Measurements from ENCODE around the gene KRT35. TPM values are rescaled to one million over a fixed set of nuclear protein-coding genes. Genes with fewer than 3 reads are reported as not detected.
A peak's percentile ranks its signal among the peaks of the same experiment; 100 is the strongest.

Gene KRT35
- total RNA-seq, 1 donor from 2014 or later, result not detected

DNA sequence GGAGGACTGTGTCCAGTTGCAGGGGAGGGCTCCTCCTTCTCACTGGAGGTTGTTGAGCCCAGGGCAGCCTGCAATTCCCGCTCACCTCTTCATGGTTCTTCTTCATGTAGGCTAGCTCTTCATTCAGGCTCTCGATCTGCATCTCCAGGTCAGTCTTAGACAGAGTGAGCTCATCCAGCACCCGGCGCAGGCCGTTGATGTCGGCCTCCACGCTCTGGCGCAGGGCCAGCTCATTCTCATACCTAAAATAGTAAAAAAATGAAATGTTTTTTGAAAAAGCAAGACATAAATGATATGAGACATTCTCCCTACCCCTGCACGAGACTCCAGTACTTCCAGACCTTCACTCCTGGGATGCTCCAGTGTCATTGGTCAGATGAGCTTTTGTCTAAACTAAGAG, 22.3 kb upstream of the KRT35 start:
- no peak overlapping the region for H3K4me2 ChIP-seq (ENCODE audit: low read length)
- H3K9me3 Mint-ChIP-seq (ENCODE audit: unreplicated experiment), result peaks cover 3% of the 10 kb centered on the region
- peaks cover 6% of the 10 kb centered on the region for H3K4me1 Mint-ChIP-seq (ENCODE audit: low read depth, unreplicated experiment)
- H3K4me1 ChIP-seq (ENCODE audit: insufficient read depth, low read length), result peaks cover 11% of the 10 kb centered on the region
- H3K27me3 Mint-ChIP-seq (ENCODE audit: low read depth, unreplicated experiment), result peaks cover 26% of the 10 kb centered on the region
- H3K27ac ChIP-seq (ENCODE audit: low read depth, low read length), result no peak overlapping the region
- no peak overlapping the region for H3K27ac Mint-ChIP-seq (ENCODE audit: unreplicated experiment)
- H2AFZ ChIP-seq (ENCODE audit: low read depth, low read length), result no peak overlapping the region
- peaks cover 2% of the 10 kb centered on the region for H3K36me3 Mint-ChIP-seq (ENCODE audit: low read depth, unreplicated experiment)
- no peaks in the 10 kb centered on the region for H3K36me3 ChIP-seq (ENCODE audit: insufficient read depth, low read length)
- no peaks in the 10 kb centered on the region for H4K20me1 ChIP-seq (ENCODE audit: insufficient read depth, low read length)
- no peaks in the 10 kb centered on the region for H3K9me3 ChIP-seq (ENCODE audit: insufficient read depth, low read depth, low read length)
- TF ChIP-seq, protein P1, sequence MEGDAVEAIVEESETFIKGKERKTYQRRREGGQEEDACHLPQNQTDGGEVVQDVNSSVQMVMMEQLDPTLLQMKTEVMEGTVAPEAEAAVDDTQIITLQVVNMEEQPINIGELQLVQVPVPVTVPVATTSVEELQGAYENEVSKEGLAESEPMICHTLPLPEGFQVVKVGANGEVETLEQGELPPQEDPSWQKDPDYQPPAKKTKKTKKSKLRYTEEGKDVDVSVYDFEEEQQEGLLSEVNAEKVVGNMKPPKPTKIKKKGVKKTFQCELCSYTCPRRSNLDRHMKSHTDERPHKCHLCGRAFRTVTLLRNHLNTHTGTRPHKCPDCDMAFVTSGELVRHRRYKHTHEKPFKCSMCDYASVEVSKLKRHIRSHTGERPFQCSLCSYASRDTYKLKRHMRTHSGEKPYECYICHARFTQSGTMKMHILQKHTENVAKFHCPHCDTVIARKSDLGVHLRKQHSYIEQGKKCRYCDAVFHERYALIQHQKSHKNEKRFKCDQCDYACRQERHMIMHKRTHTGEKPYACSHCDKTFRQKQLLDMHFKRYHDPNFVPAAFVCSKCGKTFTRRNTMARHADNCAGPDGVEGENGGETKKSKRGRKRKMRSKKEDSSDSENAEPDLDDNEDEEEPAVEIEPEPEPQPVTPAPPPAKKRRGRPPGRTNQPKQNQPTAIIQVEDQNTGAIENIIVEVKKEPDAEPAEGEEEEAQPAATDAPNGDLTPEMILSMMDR (IDR thresholded peaks at IDR 0.05; ENCODE audit: insufficient read depth, low read depth, low read length), result no peak
- no peak for TF ChIP-seq EZH2 (IDR thresholded peaks at IDR 0.05; ENCODE audit: insufficient read depth, low read length)
- H3K9ac ChIP-seq (ENCODE audit: low read length), result no peak overlapping the region
- H3K4me3 ChIP-seq (ENCODE audit: insufficient read depth, low read depth, low read length), result no peak overlapping the region
- no peak for FAIRE-seq
- H3K4me3 Mint-ChIP-seq (ENCODE audit: unreplicated experiment), result no peak overlapping the region
- H3K27me3 ChIP-seq (ENCODE audit: insufficient read depth, low read length), result no peaks in the 10 kb centered on the region
- no peak for DNase-seq (ENCODE audit: low read depth)
- H3K79me2 ChIP-seq (ENCODE audit: insufficient read depth, low read length), result no peaks in the 10 kb centered on the region

DNA sequence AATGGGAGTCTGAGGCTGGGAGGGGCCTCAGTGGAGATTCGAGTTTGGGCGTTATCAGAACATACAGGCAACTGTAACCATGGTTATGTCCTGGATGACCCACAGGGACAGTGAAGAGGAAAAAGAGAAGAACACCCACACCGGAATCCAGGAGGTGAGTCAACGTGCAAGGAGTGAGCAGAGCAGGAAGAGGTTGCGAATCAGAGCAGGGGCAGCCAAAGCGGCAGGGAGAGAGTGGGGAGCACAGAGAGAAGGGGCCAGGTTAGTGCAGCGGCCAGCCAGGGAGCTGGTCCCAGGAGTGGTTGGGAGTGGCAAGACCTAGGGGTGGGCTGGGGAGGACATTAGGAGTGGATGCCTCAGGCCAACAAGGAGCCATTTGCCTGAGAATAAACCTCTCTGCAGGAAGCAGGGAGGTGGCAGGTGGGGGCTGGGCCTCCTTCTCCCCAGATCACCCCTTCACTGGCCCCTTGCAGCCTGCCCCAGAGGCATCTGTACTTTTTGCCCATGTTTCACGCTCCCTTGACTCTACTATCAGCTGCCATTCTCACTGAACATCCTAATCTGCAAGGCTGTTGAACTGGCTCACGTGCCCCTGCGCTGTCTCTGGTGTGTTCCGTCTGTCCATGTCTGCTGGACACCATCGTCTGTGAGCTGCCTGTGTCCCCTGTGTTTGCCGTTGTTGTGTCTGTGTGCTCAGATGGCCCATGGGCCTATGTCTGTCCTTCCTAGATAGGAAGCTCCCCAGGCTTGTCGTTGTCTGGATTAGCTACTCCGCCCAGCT, 19.4 kb upstream of the KRT35 start:
- Mint-ChIP-seq H3K27ac (ENCODE audit: unreplicated experiment) (peak overlapping the region; percentile 47), H3K4me3 (ENCODE audit: unreplicated experiment) (no peak overlapping the region)
- H3K4me1 ChIP-seq (ENCODE audit: insufficient read depth, low read length), result peaks cover 16% of the 10 kb centered on the region

More for the DNA sequence above, 19.4 kb upstream of the KRT35 start:
- peak overlapping the region; percentile 36 for H2AFZ ChIP-seq (ENCODE audit: low read depth, low read length)
- H3K27me3 ChIP-seq (ENCODE audit: insufficient read depth, low read length), result no peaks in the 10 kb centered on the region
- Mint-ChIP-seq H3K27me3 (ENCODE audit: low read depth, unreplicated experiment) (peaks cover 18% of the 10 kb centered on the region), H3K36me3 (ENCODE audit: low read depth, unreplicated experiment) (peaks cover 2% of the 10 kb centered on the region), H3K9me3 (ENCODE audit: unreplicated experiment) (peaks cover 3% of the 10 kb centered on the region), H3K4me1 (ENCODE audit: low read depth, unreplicated experiment) (peaks cover 6% of the 10 kb centered on the region)
- H3K9ac ChIP-seq (ENCODE audit: low read length), result no peak overlapping the region
- H3K79me2 ChIP-seq (ENCODE audit: insufficient read depth, low read length), result no peaks in the 10 kb centered on the region
- no peaks in the 10 kb centered on the region for H4K20me1 ChIP-seq (ENCODE audit: insufficient read depth, low read length)
- no peak overlapping the region for H3K27ac ChIP-seq (ENCODE audit: low read depth, low read length)
- H3K4me3 ChIP-seq (ENCODE audit: insufficient read depth, low read depth, low read length), result no peak overlapping the region
- DNase-seq (ENCODE audit: low read depth) (peak; percentile 42), FAIRE-seq (no peak)
- peak overlapping the region; percentile 36 for H3K4me2 ChIP-seq (ENCODE audit: low read length)
- H3K9me3 ChIP-seq (ENCODE audit: insufficient read depth, low read depth, low read length), result no peaks in the 10 kb centered on the region
- no peaks in the 10 kb centered on the region for H3K36me3 ChIP-seq (ENCODE audit: insufficient read depth, low read length)
- TF ChIP-seq EZH2 (IDR thresholded peaks at IDR 0.05; ENCODE audit: insufficient read depth, low read length), result no peak
- TF ChIP-seq, protein P1 (IDR thresholded peaks at IDR 0.05; ENCODE audit: insufficient read depth, low read depth, low read length), result no peak

Measured in astrocyte (in vitro differentiated cells and primary cell).